HG02571 (cell line): ENCODE data around the gene UBAC1.
"Not testable (repeated sequence)": the region's sequence is repeated elsewhere in the genome, so short reads cannot be mapped to it uniquely, and the experiment has no call there.

Source experiments
- ATAC-seq: cut with Tn5 transposase; IDR thresholded peaks from one replicate; pipeline ENCODE4 v1.9.1; 2021; ENCODE audit warnings: mild to moderate bottlenecking, moderate library complexity; ENCODE audit not compliant: unreplicated experiment

Gene UBAC1

DNA sequence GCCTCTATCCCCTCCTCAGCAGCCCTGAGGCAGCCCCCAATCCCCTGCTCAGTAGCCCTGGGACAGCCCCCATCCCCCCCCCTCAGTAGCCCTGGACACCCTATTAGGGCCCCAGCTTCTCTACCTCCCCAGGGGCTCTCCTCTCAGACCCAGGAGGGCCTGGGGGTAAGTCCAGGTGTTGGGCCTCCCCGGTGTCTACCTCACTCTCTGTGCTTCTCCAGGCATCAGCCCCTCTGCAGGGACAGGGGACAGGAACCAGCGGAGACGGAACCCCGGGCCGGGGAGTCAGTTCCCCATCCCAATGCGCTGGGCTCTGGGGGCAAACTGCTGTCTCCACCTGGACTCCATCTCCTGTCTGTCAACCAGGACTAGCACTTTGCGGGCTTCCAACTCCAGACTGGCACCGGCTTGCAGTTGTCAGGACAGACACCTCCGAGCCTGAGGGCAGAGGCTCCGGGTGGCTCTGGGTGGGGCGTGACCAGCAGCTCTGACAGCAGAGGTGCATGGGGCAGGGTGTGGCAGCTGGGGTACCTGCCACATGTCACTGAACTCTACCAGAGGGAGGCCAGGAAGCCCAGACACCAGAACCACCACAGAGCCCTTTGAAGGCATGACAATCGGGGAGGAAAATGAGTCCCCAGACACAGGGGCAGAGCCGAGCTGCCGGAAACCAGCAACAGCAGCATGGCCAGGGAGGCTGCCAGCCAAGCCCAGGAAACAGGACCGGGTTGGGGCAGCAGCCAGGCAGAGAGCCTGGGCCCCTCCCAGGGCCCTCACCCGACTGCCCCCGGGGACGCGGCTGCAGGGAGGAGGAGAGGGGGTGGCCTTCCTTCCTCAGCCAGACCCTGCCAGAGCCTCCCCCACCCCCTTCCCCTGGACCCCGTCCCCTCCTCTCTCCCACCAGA, 17.7 kb upstream of the UBAC1 start:
- no peak for ATAC-seq

DNA sequence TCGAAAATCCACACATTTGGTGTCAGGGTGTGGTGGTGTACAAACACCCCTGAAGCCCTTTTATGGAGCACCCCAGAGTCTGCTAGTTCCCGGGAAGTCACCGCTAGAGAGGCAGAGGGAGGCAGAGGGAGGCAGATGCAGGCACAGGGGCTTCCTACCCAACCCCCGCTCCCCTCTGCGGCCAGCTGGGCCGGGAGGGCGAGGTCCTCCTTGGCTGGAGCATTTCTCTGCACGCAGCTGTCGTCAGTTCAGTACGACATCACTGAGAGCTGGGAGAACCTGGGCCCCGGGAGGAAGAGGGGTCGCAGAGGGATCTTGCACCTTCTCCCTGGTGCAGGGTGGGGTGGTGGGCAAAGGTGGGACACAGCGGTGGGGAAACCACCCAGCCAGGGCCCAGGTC, 15.8 kb upstream of the UBAC1 start:
- no peak for ATAC-seq

DNA sequence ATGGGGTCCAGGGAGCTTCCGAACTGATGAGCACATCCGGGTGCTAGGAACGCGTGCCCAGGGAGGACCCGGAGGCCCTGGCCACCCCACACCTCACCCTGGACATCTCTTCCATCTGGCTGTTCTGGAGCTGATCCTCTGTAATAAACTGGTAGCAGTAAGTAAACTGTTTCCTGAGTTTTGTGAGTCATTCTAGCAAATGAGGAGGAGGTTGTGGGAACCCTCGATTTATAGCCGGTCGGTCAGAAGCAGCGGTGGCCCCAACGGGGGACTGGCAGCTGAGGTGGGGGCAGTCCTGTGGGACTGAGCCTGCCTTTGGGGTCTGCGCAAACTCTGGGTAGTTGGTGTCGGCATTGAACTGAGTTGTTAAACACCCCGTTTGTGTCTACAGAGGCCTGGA, 15.4 kb upstream of the UBAC1 start:
- no peak for ATAC-seq

DNA sequence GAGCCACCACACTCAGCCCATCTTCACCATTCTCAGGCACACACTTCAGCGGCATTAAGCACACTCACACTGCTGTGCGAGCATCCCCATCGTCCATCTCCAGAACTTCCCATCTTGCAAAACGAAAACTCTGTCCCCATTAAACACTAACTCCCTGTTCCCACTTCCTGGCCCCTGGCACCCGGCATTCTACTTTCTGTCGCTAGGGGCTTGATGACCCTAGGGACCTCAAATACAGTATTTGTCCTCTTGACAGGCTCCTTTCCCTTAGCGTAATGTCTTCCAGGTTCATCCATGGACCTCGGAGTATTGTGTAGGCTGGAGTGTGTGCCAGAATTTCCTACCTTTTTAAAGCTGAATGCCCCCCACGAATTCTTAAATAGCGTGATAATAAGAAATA, 14.7 kb upstream of the UBAC1 start:
- no peak for ATAC-seq

DNA sequence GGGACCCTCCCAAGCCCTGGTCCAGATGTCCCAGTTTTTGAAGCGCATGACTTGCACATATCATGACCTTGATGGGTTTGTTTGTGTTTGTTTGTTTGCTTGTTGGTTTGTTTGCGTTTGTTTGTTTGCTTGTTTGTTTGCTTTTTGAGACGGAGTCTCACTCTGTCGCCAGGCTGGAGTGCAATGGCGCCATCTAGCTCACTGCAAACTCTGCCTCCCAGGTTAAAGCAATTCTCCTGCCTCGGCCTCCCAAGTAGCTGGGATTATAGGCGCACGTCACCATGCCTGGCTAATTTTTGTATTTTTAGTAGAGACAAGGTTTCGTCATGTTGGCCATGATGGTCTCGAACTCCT, 13.0 kb upstream of the UBAC1 start:
- ATAC-seq: no peak

DNA sequence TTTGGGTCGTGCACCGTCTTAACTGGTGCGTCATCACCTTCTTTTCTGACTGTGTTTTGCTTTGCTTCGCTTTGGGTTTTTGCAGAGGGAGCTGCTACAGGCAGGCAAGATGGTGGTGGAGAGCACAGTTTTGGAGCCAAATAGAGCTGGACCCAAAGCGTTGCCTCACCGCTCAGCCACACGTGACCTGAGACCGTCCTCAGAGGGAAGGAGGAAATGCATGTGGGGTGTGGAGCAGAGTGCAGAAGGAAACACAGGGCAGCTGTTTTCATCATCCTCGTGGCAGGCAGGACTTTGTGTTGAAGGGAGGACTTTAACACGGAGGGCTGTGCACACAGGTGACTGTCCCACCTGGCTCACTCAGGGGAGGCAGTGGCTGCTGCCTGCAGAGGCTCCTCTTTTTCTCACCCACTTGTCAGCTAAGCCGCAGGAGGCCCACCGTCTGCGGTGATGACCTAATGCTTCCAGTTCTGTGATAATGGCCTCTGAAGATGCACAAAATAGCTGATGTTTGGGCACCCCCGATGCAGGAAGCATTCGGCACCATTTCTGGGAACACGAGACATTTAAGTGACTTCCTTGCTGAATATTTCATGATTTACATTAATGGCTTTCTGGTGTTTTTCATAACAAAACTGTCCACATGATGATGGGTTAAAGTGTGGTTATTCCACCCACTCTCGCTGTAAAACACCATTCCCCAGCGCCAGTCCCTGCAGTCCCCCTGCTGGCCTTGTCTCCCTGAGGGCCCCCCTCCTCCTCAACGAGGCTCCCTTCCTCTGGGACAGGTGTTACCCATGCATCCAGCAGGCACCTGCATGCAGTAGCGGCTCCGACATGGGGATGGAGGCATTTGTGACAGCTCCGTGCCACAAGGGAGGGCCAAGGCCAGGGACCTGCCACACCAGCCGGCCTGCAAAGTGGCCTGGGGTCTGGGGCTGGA, 12.4 kb upstream of the UBAC1 start:
- ATAC-seq: no peak

DNA sequence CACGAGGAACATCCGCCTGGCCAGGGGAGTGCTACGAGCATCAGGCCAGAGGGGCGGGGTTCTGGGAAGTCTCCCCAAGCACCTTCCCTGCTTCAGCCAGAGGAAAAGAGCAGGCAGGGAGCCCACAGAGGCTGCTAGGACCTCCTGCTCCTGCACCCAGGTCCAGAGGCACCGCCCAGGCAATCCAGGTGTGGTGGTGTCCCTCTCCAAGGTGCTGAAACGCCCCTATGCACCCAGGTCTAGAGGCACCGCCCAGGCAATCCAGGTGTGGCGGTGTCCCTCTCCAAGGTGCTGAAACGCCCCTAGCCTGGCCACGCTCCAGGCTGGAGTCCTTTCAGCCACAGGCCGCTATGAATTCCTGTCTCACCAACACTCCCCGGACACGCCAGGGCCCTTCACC, 10.7 kb upstream of the UBAC1 start:
- ATAC-seq: no peak

DNA sequence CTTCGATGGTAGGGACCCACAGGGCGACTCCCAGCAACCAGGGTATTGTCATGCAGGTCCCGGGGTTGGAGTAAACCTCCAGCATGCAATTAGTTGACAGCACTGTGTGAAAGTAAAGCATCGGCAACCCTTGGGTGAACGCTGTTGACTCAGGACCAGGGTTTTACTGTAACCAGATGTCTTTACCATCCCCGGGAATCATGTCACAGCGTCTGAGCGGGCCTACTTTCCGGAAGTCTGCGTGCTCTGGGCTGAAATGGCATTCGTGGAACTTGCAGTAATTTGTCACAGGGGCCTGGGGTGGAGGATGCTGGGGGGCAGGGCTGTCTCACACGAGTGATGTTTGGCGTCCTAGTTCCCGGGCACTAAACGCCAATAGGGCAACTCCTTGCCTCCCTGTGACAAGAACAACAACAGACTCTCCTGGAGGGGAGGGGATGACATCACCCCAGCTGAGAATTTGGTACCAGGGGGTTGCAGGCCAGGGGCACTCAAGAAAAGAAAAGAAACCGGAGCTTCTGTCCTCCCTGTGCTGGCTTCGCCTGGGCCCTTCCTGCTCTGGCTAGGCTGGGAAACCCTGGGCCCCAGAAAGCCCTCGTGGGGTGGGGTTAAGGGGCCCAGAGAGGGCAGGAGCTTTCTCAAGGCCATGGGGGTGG, 10.1 kb upstream of the UBAC1 start:
- no peak for ATAC-seq

DNA sequence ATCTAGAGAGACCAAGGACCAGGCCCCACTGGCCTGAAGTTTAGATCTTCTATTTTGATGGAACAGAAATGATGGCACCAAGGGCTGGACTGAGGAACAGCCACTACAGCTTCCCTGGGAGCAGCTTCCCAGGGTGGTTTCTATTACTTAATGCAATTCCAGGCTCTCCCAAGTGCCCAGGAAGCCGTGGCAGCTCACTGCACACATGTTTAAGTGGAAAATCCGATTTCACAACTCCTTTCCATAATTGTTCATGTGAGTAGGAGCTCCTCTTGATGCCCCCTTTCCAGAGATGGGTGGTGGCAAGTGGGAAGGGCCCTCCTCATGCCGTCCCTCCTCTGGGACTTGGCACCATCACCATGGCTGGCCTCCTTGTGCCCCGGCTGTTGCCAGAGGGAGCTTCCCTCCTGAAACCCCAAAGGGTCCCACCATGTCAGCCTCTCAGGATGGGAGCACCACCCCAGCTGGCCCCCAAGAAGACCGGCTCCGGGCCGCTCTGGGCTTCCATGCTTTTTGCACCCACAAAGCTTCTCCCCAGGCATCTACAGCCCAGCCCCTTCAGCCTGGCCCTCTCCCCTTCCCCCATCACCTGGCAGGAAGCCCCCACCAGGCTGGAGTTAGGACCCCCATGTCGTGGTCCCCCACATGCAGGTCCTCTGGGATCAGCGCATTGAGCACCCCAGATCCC, 9.1 kb upstream of the UBAC1 start:
- no peak for ATAC-seq

DNA sequence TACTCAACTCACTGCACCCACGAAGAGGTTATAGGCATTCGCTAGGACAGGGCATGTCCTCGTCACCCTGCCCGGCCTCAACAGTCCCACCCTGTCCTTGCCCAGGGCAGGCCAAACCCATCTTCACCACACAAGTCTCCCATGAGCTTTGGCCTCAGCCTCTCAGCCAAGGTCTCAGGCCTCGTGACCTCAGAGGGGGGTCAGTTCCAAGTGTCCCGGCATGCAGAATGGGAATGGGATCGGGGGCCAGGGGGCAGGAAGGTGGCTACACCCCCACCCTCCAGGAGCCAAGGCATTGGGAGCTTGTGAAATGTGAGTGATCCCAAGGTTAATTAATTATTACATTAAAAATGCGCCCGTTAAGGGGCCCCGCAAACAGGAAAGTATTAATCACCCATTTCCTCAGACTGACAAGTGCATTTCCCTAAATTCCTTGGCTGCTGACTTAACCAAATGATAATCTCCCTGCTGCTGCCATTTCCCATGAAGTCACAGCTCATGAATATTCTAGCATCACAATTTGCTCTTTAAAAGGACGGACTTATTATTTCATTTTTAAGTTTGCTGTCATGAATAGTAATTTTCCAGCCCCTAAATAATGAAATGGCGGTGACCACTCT, 8.0 kb upstream of the UBAC1 start:
- no peak for ATAC-seq

DNA sequence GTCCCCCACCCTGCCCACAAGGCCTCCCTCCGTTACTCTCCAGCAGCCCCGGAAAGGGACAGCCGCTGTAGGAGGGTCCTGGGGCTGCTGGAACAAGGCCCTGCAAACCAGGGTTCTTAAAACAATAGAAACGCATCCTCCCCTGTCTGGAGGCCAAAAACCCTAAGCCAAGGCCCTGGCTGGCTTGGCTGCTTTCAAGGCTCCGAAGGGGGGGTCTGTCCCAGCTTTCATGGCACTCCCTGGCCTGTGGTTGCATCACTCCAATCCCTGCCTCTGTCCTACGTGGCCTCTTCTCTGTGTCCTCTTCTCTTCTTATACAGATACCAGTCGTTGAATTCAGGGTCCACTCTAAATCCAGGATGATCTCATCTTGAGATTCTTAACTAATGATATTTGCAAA, 7.4 kb upstream of the UBAC1 start:
- ATAC-seq: no peak

DNA sequence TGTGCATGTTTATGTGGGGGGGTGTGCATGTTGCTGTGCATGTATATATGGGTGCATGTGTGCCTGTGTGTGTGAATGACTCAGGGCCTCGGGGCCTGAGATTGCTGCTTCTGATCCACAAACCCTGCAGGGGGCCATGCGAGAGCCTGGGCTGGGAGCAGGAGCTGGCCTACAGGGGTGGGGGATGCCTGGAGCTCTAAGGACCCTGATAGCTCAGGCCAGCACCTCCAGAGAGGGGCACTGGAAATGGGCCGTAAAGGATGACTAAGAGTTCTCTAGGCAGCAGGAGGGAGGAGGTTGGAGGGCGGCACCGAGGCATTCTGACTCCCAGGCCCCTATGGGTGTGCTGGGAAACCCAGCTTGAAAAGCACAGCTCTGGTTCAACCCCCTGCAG, 6.9 kb upstream of the UBAC1 start:
- no peak for ATAC-seq

DNA sequence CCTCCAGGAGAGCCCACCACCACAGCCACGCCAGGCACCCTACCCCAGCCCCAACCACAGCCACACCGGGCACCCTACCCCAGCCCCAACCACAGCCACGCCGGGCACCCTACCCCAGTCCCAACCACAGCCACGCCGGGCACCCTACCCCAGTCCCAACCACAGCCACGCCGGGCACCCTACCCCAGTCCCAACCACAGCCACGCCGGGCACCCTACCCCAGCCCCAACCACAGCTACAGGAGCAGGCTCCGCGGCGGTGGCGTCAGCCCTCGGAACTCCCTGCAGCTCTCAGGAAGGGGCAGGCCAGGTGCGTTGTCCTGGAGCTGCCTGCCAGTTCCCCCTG, 5.7 kb upstream of the UBAC1 start:
- not testable (repeated sequence) for ATAC-seq

DNA sequence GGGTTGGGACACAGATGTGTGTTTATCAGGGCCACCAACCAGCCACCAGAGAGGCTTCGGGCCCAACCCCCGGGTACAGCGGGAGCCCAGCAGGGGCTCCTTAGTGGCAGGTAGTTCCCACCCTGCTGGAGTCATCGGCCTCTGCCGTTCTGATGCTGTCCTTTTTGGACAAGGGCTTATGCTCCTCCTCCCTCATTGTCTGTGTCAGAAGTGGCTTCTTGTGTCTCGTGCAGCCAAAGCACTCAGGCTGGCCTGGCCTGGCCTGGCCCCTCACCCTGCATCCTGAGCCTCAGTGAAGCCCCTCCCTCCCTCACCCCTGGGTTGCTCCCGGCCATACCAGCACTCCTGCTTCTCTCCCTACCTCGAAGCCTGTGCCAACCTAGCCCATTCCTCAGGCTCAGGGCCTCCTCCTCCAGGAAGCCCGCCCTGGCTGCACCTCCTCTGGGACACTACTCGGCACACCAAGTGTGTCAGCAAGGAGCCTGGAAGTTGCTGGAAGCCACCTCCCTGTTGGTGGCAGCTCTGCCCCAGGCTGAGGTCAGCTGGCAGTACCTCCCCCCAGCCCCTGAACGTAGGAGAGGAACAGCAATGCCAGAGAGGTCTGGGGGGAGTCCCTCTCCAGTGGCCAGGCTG, 4.1 kb upstream of the UBAC1 start:
- no peak for ATAC-seq

DNA sequence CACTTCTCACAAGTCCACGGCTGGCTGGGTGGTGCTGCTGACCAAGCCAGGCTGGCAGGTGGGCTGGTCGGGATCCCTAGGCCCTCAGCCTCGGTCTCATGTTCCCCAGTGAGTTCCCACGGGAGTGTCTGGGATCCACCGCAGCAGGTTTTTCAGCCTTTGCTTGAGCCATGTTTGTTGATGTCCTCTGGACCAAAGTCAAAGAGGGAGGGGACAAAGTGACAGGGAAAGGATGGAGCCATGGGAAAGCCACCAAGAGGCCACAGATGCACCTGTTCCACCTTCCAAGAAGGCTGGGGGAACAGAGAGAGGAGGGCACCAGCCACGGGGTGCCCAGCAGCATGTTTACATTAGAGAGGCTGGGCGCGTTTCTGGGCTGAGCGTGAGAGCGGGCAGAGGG, 2.8 kb upstream of the UBAC1 start:
- ATAC-seq: no peak

DNA sequence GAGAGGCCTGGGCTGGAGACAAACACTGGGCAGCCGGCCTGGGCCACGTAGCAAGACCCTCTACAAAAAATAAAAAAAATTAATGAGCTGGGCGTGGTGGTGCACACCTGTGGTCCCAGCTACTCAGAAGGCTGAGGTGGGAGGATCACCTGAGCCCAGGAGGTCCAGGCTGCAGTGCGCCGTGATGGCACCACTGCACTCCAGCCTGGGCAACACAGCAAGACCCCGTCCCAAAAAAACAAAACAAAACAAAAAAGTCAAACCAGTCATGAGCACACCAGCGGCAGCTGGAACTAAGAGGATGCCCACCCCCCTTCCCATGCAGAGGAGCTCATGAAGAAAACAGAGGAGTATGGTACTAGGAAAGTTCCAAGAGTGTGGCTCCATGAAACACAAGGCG, 2.2 kb upstream of the UBAC1 start:
- ATAC-seq: no peak

DNA sequence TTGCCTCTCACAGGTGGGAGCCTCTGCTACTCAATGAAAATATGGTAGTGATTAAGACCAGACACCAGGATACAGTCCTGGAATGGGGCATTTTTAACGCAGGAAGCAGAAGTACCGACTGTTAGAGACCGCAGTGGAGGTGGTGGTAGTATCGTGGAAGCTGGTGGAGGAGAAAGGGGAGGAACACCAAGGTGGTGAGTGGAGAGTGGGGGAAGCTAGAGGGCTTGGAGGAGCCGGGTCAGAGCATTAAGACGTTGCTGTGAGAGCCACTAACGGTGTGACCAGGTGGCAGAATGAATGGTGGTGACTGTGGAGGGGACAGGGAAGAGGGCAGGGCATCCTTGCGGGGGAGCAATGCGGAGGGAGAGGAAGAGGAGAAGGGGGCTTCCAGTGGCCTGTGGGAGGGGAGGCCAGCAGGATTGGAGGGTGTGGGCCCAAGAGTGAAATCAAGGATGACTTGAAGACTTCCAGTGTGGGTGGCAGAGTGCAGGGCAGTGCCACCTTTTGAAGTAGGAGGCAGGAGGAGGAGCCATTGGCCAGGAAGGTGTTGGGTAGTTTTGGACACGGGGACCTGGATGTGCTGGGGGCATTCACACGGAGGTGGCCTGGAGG, 1.6 kb upstream of the UBAC1 start:
- ATAC-seq: no peak

DNA sequence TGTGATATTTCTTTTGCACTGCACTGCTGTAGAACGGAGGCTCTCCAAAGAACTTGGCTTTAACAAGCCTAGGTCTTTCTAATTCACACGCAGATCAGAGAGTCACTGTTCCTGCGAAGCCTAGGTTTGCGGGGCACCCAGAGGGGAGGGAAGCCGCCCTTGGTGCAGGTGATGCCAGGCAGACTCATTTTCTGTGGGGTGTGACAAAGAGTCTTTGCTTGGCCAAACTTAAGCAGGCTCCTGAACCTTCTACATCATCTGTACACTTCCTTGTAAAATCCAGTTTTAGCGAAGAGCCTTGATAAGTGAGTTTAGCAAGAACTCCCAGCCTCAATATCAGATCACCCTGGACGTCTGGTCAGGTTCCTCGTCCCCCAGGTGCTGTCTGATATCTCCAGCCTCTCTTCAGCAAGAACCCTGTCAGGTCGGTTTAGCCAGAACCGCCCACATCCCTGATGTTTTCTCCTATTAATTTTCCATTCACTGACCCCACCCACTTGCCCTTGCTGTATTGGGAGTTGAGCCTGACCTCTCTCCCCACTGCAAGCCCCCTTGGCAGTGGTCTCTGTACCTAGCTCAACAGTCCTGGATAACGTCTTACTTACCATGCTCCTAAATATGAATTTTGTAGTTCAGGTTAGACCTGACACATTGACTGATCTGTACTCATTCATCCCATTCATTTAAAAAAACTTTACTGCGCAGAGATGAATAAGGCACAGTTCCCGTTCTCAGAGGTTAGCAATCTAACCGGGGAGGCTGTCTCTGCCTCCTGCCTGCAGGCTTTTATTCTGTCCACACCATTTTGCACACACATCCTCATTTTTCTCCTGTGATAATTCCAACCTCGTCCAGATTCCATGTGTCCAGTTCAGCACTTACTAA, 880 bp upstream of the UBAC1 start:
- ATAC-seq: no peak
